AG04449 (cell line): ENCODE measurements around the gene GLS.
"Not testable (repeated sequence)": the region's sequence is repeated elsewhere in the genome, so short reads cannot be mapped to it uniquely, and the experiment has no call there.

Experiments
- CTCF ChIA-PET: fragments of 350-600 bp; formaldehyde crosslinking; extraction: SDS; loops from one replicate; lab custom pipeline; 2021; ENCODE audit warnings: antibody characterized with exemption; lab: Yijun Ruan, JAX
- POLR2A ChIA-PET: fragments of 400-600, 350-600 bp; formaldehyde crosslinking; extraction: SDS; loops from one replicate; lab custom pipeline; 2020; ENCODE audit warnings: antibody characterized with exemption, inconsistent platforms; lab: Yijun Ruan, JAX
- DNase-seq: peaks from one replicate; pipeline ENCODE4 v3.0.0-alpha.2; 2010; ENCODE audit warnings: low read depth, low spot score
- H3K4me3 ChIP-seq: 2 replicates; pipeline ENCODE4 v1.5.1; 2011; ENCODE audit warnings: low read depth, mild to moderate bottlenecking, control low read depth, low read length
- CTCF ChIP-seq: IDR thresholded peaks from one replicate; pipeline ENCODE4 v1.5.1; 2011; ENCODE audit warnings: mild to moderate bottlenecking, moderate library complexity, low read length, control low read depth, inconsistent platforms; ENCODE audit not compliant: insufficient read depth; ENCODE audit errors: missing control alignments

Gene GLS

GRCh38 chr2:190882856-190883582 is 2.4 kb downstream of the GLS start:
- TF ChIP-seq CTCF = no peak
- no peak for DNase-seq
- POLR2A ChIA-PET = interaction anchor here (1.7 to 4.1 kb wide), 3 partner anchors 22 to 45 kb away, joined by 8 to 110 read pairs (median 12); no protein-coding TSS in a partner anchor

GRCh38 chr2:190885844-190886243 is 5.2 kb downstream of the GLS start:
- ChIA-PET CTCF (interaction anchor here (1.2 to 2.1 kb wide), 2 partner anchors 35 to 105 kb away, joined by 3 to 11 read pairs; no protein-coding TSS in a partner anchor), POLR2A (interaction anchor here (0.6 to 2.8 kb wide), 7 partner anchors 23 to 1100 kb away, joined by 3 to 11 read pairs (median 4); no protein-coding TSS in a partner anchor)
- not testable (repeated sequence) for DNase-seq
- H3K4me3 ChIP-seq = peak overlapping the region; percentile 24

More at GRCh38 chr2:190882856-190883582, 2.4 kb downstream of the GLS start:
- H3K4me3 ChIP-seq = peak overlapping the region; percentile 70
- CTCF ChIA-PET = interaction anchor here (1.1 to 2.5 kb wide), 3 partner anchors 10 to 33 kb away, joined by 3 to 14 read pairs (median 4); no protein-coding TSS in a partner anchor

- CTCF ChIA-PET = interaction anchor here (1.2 to 3.6 kb wide), 4 partner anchors 27 to 106 kb away, joined by 3 to 13 read pairs (median 6); no protein-coding TSS in a partner anchor
- TF ChIP-seq CTCF = no peak
- DNase-seq = no peak
- POLR2A ChIA-PET = interaction anchor here (2.6 to 2.8 kb wide), 2 partner anchors 28 to 37 kb away, joined by 10 to 11 read pairs; no protein-coding TSS in a partner anchor
- H3K4me3 ChIP-seq = no peak overlapping the region
Measured at GRCh38 chr2:190887089-190887488, 6.5 kb downstream of the GLS start.

- TF ChIP-seq CTCF = no peak
- ChIA-PET CTCF (interaction anchor here (0.8 to 3.6 kb wide), 6 partner anchors 11 to 108 kb away, joined by 3 to 13 read pairs (median 6); no protein-coding TSS in a partner anchor), POLR2A (interaction anchor here (1.2 kb wide), 1 partner anchor 8 kb away, joined by 7 read pairs; the partner anchor contains the start of gene GLS)
- no peak overlapping the region for H3K4me3 ChIP-seq
- no peak for DNase-seq
Measured at GRCh38 chr2:190888449-190888848, 7.8 kb downstream of the GLS start.

- POLR2A ChIA-PET = interaction anchor here (1.0 to 1.2 kb wide), 3 partner anchors 8 to 39 kb away, joined by 3 to 7 read pairs (median 5); partner anchors contain the start of gene GLS
- no peak for TF ChIP-seq CTCF
- CTCF ChIA-PET = interaction anchor here (0.8 to 3.6 kb wide), 5 partner anchors 10 to 107 kb away, joined by 3 to 13 read pairs (median 5); no protein-coding TSS in a partner anchor
- no peak overlapping the region for H3K4me3 ChIP-seq
- no peak for DNase-seq
Measured at GRCh38 chr2:190889175-190889943, 8.7 kb downstream of the GLS start.

GRCh38 chr2:190891372-190891771 is 10.8 kb downstream of the GLS start:
- H3K4me3 ChIP-seq = no peak overlapping the region
- no peak for DNase-seq
- POLR2A ChIA-PET = interaction anchor here (0.9 to 3.5 kb wide), 2 partner anchors 10 to 42 kb away, joined by 3 to 9 read pairs; partner anchors contain the start of gene GLS
- TF ChIP-seq CTCF = no peak
- CTCF ChIA-PET = interaction anchor here (2.6 kb wide), 1 partner anchor 8 kb away, joined by 7 read pairs; no protein-coding TSS in a partner anchor
